ENCODE measurements around the gene GRIN3B.

DNA sequence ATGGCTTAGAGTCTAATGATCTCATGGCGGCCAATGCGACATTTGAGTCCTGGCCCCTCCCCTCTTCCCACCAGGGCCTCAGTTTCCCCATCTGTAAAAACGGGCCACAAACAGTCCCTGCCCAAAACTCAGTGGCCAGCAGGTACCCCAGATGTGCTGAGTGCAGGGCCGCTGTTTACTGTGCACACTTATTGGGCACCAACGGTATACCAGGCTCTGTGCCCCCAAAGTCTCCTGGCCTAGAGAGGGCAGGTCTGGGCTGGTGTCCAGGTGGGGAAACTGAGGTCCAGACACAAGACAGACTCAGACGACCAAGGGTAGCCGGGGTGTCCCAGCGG, 39.6 kb upstream of the GRIN3B start:
- TF ChIP-seq, protein P1, sequence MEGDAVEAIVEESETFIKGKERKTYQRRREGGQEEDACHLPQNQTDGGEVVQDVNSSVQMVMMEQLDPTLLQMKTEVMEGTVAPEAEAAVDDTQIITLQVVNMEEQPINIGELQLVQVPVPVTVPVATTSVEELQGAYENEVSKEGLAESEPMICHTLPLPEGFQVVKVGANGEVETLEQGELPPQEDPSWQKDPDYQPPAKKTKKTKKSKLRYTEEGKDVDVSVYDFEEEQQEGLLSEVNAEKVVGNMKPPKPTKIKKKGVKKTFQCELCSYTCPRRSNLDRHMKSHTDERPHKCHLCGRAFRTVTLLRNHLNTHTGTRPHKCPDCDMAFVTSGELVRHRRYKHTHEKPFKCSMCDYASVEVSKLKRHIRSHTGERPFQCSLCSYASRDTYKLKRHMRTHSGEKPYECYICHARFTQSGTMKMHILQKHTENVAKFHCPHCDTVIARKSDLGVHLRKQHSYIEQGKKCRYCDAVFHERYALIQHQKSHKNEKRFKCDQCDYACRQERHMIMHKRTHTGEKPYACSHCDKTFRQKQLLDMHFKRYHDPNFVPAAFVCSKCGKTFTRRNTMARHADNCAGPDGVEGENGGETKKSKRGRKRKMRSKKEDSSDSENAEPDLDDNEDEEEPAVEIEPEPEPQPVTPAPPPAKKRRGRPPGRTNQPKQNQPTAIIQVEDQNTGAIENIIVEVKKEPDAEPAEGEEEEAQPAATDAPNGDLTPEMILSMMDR (IDR thresholded peaks at IDR 0.05) = no peak
- no peak for TF ChIP-seq EZH2 (IDR thresholded peaks at IDR 0.05; ENCODE audit: borderline replicate concordance, insufficient read depth, low read depth, low read length, poor library complexity, severe bottlenecking)

All from B cell (primary cell).